ENCODE data around the gene MTA1. TPM values are rescaled to one million over a fixed set of nuclear protein-coding genes. Genes with fewer than 3 reads are reported as not detected.

The MTA1 gene
- total RNA-seq, 1 donor from 2014 or later: 59.8 TPM

- Histone ChIP-seq H4K20me1 (ENCODE audit: low read depth) (peaks cover 50% of the 10 kb centered on the region), H3K4me3 (no peak overlapping the region), H3F3A (ENCODE audit: low read depth) (no peaks in the 10 kb centered on the region), H2AFZ (replicated peaks) (no peak overlapping the region), H3K4me1 (no peaks in the 10 kb centered on the region), H3K27me3 (no peaks in the 10 kb centered on the region), H3K36me3 (no peaks in the 10 kb centered on the region), H3K9me3 (ENCODE audit: low read depth) (no peaks in the 10 kb centered on the region), H3K4me2 (no peak overlapping the region), H3K79me2 (ENCODE audit: low read depth) (peaks cover 16% of the 10 kb centered on the region), H3K9ac (no peak overlapping the region), H3K27ac (no peak overlapping the region)
- Mint-ChIP-seq H3K4me3 (no peak overlapping the region), H3K27ac (no peak overlapping the region), H3K9me3 (no peaks in the 10 kb centered on the region), H3K27me3 (ENCODE audit: insufficient read depth, low read depth) (peaks cover 2% of the 10 kb centered on the region), H3K4me1 (no peaks in the 10 kb centered on the region), H3K36me3 (peaks cover 6% of the 10 kb centered on the region)
- TF ChIP-seq EZH2phosphoT487 (IDR thresholded peaks at IDR 0.05): no peak
- TF ChIP-seq EZH2 (IDR thresholded peaks at IDR 0.05): no peak
- TF ChIP-seq CTCF (IDR thresholded peaks at IDR 0.05): no peak
- no peak for DNase-seq (ENCODE audit: low spot score)
These were observed 29.9 kb downstream of the MTA1 start for GRCh38 chr14:105449276-105450122.

DNA sequence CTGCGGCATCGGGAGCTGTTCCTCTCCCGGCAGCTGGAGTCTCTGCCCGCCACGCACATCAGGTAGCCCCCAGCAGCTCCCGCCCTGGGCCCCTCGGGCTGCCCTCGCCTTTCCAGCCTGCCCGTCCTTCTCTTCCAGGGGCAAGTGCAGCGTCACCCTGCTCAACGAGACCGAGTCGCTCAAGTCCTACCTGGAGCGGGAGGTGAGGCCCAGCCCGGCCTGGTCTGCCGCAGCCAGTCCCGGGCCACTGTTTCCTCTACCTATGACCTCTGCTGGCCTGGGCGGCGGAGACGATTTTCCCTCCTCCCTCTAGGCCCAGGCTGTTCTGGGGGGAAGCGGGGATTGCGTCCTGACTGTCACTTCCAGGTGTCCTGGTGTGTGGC is 30.5 kb downstream of the MTA1 start:
- TF ChIP-seq EZH2 (IDR thresholded peaks at IDR 0.05): no peak
- TF ChIP-seq CTCF (IDR thresholded peaks at IDR 0.05): no peak
- no peak for TF ChIP-seq EZH2phosphoT487 (IDR thresholded peaks at IDR 0.05)
- peaks cover 46% of the 10 kb centered on the region for H4K20me1 ChIP-seq (ENCODE audit: low read depth)
- H2AFZ ChIP-seq (replicated peaks): no peak overlapping the region
- no peak overlapping the region for H3K4me2 ChIP-seq
- H3K36me3 Mint-ChIP-seq: peaks cover 6% of the 10 kb centered on the region
- no peaks in the 10 kb centered on the region for H3K4me1 Mint-ChIP-seq
- no peak overlapping the region for H3K27ac Mint-ChIP-seq
- H3K9ac ChIP-seq: no peak overlapping the region
- no peaks in the 10 kb centered on the region for H3K9me3 ChIP-seq (ENCODE audit: low read depth)
- H3F3A ChIP-seq (ENCODE audit: low read depth): no peaks in the 10 kb centered on the region
- no peak for DNase-seq (ENCODE audit: low spot score)
- H3K4me1 ChIP-seq: no peaks in the 10 kb centered on the region
- H3K27ac ChIP-seq: no peak overlapping the region
- no peaks in the 10 kb centered on the region for H3K9me3 Mint-ChIP-seq
- H3K27me3 Mint-ChIP-seq (ENCODE audit: insufficient read depth, low read depth): peaks cover 4% of the 10 kb centered on the region
- H3K4me3 Mint-ChIP-seq: no peak overlapping the region
- H3K36me3 ChIP-seq: no peaks in the 10 kb centered on the region
- no peaks in the 10 kb centered on the region for H3K27me3 ChIP-seq
- peaks cover 16% of the 10 kb centered on the region for H3K79me2 ChIP-seq (ENCODE audit: low read depth)
- H3K4me3 ChIP-seq: no peak overlapping the region

GRCh38 chr14:105450864-105451720 is 31.5 kb downstream of the MTA1 start:
- H3K4me3 ChIP-seq: no peak overlapping the region
- H3K79me2 ChIP-seq (ENCODE audit: low read depth): peaks cover 16% of the 10 kb centered on the region
- no peak overlapping the region for H3K27ac Mint-ChIP-seq
- no peaks in the 10 kb centered on the region for H3K9me3 Mint-ChIP-seq
- H3K27ac ChIP-seq: no peak overlapping the region
- no peaks in the 10 kb centered on the region for H3K4me1 Mint-ChIP-seq
- no peak for DNase-seq (ENCODE audit: low spot score)
- H3K36me3 ChIP-seq: no peaks in the 10 kb centered on the region
- H3K27me3 Mint-ChIP-seq (ENCODE audit: insufficient read depth, low read depth): peaks cover 4% of the 10 kb centered on the region
- H3K4me3 Mint-ChIP-seq: no peak overlapping the region
- H3K4me2 ChIP-seq: no peak overlapping the region
- TF ChIP-seq EZH2phosphoT487 (IDR thresholded peaks at IDR 0.05) (no peak), CTCF (IDR thresholded peaks at IDR 0.05) (no peak), EZH2 (IDR thresholded peaks at IDR 0.05) (no peak)
- H3K9ac ChIP-seq: no peak overlapping the region
- H4K20me1 ChIP-seq (ENCODE audit: low read depth): peaks cover 49% of the 10 kb centered on the region
- H3F3A ChIP-seq (ENCODE audit: low read depth): no peaks in the 10 kb centered on the region
- no peaks in the 10 kb centered on the region for H3K9me3 ChIP-seq (ENCODE audit: low read depth)
- H3K4me1 ChIP-seq: no peaks in the 10 kb centered on the region
- no peak overlapping the region for H2AFZ ChIP-seq (replicated peaks)
- H3K36me3 Mint-ChIP-seq: peaks cover 10% of the 10 kb centered on the region
- no peaks in the 10 kb centered on the region for H3K27me3 ChIP-seq

All from neural progenitor cell (in vitro differentiated cells).